Sigmoid colon (tissue), 4 donors: ENCODE data around the gene SUMO2.

ENCODE experiments used
- EP300 ChIP-seq, 4 donors: sonication (generic); formaldehyde crosslinking; IDR thresholded peaks; one replicate each; pipeline ENCODE4 v1.6.1; 2017; ENCODE audit warnings: antibody characterized with exemption in 4 of 4
- POLR2A ChIP-seq, 2 donors: fragments of 450-650 bp; IDR thresholded peaks; one replicate each; pipeline ENCODE4 v1.6.1; 2016; ENCODE audit warnings: antibody characterized with exemption in 2 of 2, mild to moderate bottlenecking in 2 of 2, moderate library complexity in 2 of 2
- POLR2AphosphoS5 ChIP-seq, 4 donors: sonication (generic); formaldehyde crosslinking; IDR thresholded peaks; one replicate each; pipeline ENCODE4 v1.6.1; 2017; ENCODE audit warnings: antibody characterized with exemption in 4 of 4
- TF ChIP-seq, protein P1 (sequence below), 4 experiments: fragments of 450-650 bp in 3 of 4; fragments of 200-600 bp in 1 of 4; IDR thresholded peaks; one replicate each; pipeline ENCODE4 v1.5.1; 2016 to 2019; ENCODE audit warnings: antibody characterized with exemption in 4 of 4, mild to moderate bottlenecking in 3 of 4, moderate library complexity in 2 of 4

DNA sequence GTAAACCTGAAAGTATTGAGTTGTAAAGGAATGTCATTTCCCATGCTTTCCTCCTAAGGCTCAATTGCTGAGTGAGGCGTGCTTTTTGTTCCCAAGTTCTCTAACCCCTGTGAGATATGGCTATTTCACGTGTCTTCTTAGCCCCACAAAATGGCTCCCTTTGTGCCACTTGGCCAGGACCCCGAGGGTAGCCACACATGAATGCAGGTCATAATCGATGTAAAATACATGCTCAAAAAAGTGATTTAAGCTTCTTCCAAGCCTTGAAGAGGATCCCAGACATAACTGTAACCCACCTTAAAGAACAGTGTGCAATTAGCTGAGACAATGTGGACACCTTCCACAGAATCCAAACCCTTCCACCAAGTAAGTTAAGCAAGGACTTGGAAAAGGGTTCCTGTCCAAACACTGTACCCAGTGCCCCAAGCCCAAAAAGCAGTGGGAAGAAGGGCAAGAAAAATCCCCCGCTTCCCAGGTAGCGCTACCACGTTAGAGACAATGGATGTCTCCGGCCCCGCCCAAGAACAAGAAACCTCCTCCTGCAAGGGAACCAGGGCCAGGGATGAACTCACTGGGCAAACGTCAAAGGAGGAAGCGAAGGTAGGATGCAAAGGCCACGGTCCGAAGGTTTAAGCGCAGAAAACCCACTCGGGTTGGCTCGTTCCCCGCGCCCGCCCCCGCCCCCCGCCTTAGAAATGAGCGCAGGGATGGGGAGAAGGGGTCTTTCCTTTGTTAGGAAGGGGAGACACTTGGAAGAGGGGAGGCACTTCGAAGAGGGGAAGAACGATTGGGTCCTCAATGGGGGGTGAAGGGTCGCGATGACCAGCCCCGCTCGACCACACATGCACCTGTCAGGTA is 29.6 kb downstream of the SUMO2 start:
- TF ChIP-seq, protein P1, sequence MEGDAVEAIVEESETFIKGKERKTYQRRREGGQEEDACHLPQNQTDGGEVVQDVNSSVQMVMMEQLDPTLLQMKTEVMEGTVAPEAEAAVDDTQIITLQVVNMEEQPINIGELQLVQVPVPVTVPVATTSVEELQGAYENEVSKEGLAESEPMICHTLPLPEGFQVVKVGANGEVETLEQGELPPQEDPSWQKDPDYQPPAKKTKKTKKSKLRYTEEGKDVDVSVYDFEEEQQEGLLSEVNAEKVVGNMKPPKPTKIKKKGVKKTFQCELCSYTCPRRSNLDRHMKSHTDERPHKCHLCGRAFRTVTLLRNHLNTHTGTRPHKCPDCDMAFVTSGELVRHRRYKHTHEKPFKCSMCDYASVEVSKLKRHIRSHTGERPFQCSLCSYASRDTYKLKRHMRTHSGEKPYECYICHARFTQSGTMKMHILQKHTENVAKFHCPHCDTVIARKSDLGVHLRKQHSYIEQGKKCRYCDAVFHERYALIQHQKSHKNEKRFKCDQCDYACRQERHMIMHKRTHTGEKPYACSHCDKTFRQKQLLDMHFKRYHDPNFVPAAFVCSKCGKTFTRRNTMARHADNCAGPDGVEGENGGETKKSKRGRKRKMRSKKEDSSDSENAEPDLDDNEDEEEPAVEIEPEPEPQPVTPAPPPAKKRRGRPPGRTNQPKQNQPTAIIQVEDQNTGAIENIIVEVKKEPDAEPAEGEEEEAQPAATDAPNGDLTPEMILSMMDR (IDR thresholded peaks at IDR 0.05), result no peak
- TF ChIP-seq POLR2AphosphoS5 (IDR thresholded peaks at IDR 0.05), result no peak
- no peak for TF ChIP-seq POLR2A (IDR thresholded peaks at IDR 0.05)
- TF ChIP-seq EP300 (IDR thresholded peaks at IDR 0.05), result no peak
